Measurements from ENCODE around the gene OTUD7B. TPM values are rescaled to one million over a fixed set of nuclear protein-coding genes. Genes with fewer than 3 reads are reported as not detected.

OTUD7B gene
- total RNA-seq, 6 experiments from 2014 or later, result 26.2 to 29.6 (median 28.7) TPM

GRCh38 chr1:149979245-149979971 is 31.1 kb downstream of the OTUD7B start:
- Mint-ChIP-seq H3K27ac (peak overlapping the region; percentile 60), H3K4me3 (0 out of 2 replicates have a peak overlapping the region, but pooled peaks have one; percentile 15), H3K9me3 (no peaks in the 10 kb centered on the region), H3K4me1 (ENCODE audit: low read depth) (peaks cover 46% of the 10 kb centered on the region), H3K27me3 (ENCODE audit: insufficient read depth) (no peaks in the 10 kb centered on the region), H3K36me3 (ENCODE audit: low read depth) (peaks cover 22% of the 10 kb centered on the region)
- DNase-seq, result no peak
- TF ChIP-seq CTCF (IDR thresholded peaks at IDR 0.05), result no peak

GRCh38 chr1:149978547-149979023 is 31.9 kb downstream of the OTUD7B start:
- H3K9me3 Mint-ChIP-seq, result no peaks in the 10 kb centered on the region
- no peak overlapping the region for H3K4me3 Mint-ChIP-seq
- no peaks in the 10 kb centered on the region for H3K27me3 Mint-ChIP-seq (ENCODE audit: insufficient read depth)
- peaks cover 43% of the 10 kb centered on the region for H3K4me1 Mint-ChIP-seq (ENCODE audit: low read depth)
- DNase-seq, result no peak
- H3K27ac Mint-ChIP-seq, result no peak overlapping the region
- no peak for TF ChIP-seq CTCF (IDR thresholded peaks at IDR 0.05)
- H3K36me3 Mint-ChIP-seq (ENCODE audit: low read depth), result peaks cover 23% of the 10 kb centered on the region

GRCh38 chr1:149977345-149977744 is 33.2 kb downstream of the OTUD7B start:
- H3K4me3 Mint-ChIP-seq, result no peak overlapping the region
- no peak for TF ChIP-seq CTCF (IDR thresholded peaks at IDR 0.05)
- H3K4me1 Mint-ChIP-seq (ENCODE audit: low read depth), result peaks cover 32% of the 10 kb centered on the region
- no peaks in the 10 kb centered on the region for H3K9me3 Mint-ChIP-seq
- no peak overlapping the region for H3K27ac Mint-ChIP-seq
- DNase-seq, result no peak
- no peaks in the 10 kb centered on the region; the same call in 1 of the 2 replicates for H3K27me3 Mint-ChIP-seq (ENCODE audit: insufficient read depth)
- peaks cover 31% of the 10 kb centered on the region for H3K36me3 Mint-ChIP-seq (ENCODE audit: low read depth)

- Mint-ChIP-seq H3K9me3 (no peaks in the 10 kb centered on the region), H3K4me1 (ENCODE audit: low read depth) (no peaks in the 10 kb centered on the region), H3K27ac (no peak overlapping the region; the same call in 1 of the 2 replicates), H3K27me3 (ENCODE audit: insufficient read depth) (no peaks in the 10 kb centered on the region; the same call in 1 of the 2 replicates), H3K36me3 (ENCODE audit: low read depth) (peaks cover 26% of the 10 kb centered on the region), H3K4me3 (no peak overlapping the region)
- TF ChIP-seq CTCF (IDR thresholded peaks at IDR 0.05), result no peak
- DNase-seq, result no peak
Observed at GRCh38 chr1:149972547-149972946, 38.0 kb downstream of the OTUD7B start.

- no peak for TF ChIP-seq CTCF (IDR thresholded peaks at IDR 0.05)
- DNase-seq, result no peak
- Mint-ChIP-seq H3K4me3 (no peak overlapping the region), H3K27me3 (ENCODE audit: insufficient read depth) (no peaks in the 10 kb centered on the region), H3K27ac (no peak overlapping the region), H3K9me3 (no peaks in the 10 kb centered on the region), H3K36me3 (ENCODE audit: low read depth) (peaks cover 7% of the 10 kb centered on the region; the same call in 1 of the 2 replicates), H3K4me1 (ENCODE audit: low read depth) (peaks cover 11% of the 10 kb centered on the region)
Observed at GRCh38 chr1:149967646-149968045, 42.9 kb downstream of the OTUD7B start.

Measured in HFFc6 (cell line).